Activated CD4-positive, alpha-beta T cell treated with anti-CD3 and anti-CD28 coated beads for 24 hours (primary cell): ENCODE results near the gene PAK5.

Source experiments
- DNase-seq, 2 donors: peaks; one replicate each; pipeline ENCODE4 v3.0.0-alpha.2; 2020; ENCODE audit warnings: low read depth in 2 of 2

Gene PAK5

GRCh38 chr20:9616455-9616805 lies 222.4 kb downstream of the PAK5 start:
- no peak for DNase-seq

DNA sequence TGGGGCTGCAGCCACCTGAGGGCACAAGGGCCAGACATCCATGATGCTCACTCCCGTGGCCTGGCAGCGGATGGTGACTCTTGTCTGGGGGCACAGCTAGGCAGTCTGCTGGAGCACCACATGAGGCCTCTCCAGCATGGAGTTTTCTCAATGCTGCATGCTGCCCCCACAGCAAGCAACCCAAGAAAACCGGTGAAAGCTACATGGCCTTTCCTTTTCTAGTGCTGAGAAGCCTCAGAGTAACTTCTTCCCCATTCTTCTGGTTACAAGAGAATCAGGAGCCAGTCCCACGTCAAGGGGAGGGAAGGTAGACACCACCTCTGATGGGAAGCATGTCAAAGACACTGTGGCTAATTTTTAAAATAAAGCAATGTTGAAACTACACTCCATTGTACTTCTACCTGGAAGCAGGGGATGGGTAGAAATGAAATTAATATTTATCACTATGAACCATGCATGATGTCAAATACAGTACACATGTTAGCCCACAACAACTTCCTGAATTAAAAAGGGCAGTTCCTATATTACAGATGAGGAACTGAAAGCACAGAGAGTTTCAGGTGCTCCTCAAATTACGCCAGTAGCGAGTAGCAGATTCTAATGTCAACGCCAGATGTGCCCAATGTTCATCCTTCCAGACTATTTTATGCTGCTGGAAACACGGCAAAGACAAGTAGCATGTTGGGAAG lies 223.0 kb downstream of the PAK5 start:
- no peak for DNase-seq

DNA sequence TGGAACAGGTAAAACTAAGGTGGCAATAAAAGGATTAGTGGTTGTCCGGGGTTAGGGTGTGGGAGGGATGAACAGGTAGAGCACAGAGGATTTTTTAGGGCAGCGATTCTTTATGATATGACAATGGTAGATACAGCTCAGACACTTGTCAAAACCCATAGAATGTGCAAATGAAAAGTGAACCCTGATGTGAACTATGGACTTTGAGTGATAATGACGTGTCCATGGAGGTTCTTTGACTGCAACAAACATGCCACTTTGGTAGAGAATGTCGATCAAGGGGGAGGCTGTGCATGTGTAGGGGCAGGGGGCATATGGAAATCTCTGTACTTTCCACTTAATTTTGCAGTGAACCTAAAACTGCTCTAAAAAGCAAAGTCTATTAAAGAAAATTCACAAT lies 223.8 kb downstream of the PAK5 start:
- DNase-seq: no peak

DNA sequence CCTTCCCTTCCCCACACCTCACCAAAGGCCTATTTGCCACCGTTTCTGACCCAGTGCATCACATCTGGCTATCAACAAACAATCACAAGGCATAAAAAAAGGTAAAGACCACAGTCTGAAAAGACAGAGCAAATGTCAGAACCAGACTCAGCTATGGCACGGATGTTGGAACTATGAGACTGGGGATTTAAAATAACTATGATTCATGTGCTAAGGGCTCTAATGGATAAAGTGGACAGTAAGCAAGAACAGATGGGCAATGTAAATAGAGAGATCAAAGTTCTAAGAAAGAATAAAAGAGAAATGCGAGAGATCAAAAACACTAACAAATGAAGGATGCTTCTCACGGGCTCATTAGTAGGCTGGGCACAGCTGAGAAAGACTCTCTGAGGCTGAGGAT lies 225.0 kb downstream of the PAK5 start:
- no peak for DNase-seq

DNA sequence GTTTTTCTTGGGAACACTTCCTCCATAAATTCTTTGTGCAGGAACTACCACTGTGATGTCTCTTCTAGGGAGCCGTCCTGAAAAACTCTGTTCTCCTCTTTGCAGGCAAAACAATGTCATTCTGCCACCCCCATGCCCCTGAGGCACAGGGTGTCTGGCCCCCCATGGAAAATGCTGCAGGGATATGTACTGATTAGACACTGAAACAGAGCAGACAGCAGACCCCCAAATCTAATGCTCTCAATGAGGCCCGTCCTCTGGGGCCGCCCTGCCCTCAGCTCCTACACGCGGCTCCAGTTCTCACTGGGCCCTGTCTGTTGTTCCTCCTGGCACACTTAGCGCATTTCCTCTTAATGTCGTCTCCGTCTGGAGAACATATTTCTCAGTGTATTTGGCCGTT lies 227.0 kb downstream of the PAK5 start:
- no peak for DNase-seq

DNA sequence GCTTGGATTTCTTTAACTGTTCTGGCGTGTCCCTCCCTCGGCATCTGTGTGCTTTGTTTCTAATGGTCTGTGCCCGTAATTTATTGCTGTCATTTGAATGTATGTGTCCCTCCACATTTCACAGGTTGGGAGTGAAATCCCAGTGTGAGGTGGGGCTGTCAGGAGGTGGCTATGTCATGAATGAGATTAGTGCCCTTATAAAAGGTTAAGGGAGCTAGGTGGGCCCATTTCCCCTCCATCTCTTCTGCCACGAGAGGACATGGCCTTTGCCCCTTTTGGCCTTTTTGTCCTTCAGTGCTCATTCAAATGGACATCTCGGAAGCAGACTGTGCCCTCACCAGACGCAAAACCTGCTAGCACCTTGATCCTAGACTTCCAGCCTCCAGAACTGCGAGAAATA lies 228.2 kb downstream of the PAK5 start:
- no peak for DNase-seq

DNA sequence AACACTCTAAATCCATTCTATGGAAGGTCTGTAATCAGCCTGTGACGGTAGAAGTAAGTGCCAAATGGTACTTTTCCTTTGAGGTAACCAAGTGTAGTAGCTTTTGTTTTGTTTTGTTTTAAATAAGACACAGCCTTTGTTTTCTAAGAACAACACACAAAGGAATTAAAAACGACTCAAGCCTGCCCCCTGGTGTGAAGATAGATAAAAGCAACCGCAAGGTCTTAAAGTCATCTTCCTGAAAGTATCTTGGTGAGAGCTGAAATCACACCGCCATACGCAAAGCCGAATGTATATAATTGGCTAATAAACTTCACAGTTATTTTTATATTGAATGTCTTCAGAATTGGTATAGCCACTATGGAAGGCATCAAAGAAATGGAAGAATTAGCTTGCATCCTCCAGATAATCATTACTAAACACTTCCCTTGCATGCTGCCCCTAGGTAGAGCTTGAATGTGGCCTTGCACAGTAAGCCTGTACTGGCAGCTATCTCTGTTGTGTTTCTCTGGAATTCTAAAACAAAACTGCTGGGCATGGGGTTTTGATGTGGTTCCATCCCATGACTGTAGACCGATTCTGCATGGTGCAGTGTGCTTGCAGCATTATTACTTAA lies 228.9 kb downstream of the PAK5 start:
- DNase-seq: peak; percentile 7 to 31

GRCh38 chr20:9608639-9609340 lies 230.1 kb downstream of the PAK5 start:
- no peak for DNase-seq

GRCh38 chr20:9602847-9603183 lies 236.1 kb downstream of the PAK5 start:
- DNase-seq: no peak

GRCh38 chr20:9600562-9600961 lies 238.3 kb downstream of the PAK5 start:
- no peak for DNase-seq

DNA sequence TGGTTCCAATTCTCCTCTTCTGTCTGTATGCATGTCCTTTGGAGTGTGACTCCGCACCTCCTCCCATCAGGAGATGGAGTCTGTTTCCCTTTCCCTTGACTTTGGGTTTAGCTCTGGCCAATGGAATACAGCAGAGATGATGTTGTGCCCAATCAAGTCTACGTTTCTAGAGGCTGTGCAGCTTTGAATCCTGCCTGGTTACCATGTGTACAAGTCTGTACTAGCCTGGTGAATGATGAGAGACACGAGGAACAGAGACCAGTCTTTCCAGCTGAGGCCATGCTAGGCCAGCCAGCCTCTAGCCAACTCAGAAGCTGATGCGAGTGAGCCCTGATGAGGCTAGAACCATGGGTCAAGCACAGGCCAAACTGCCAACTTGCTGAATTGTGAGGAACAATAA lies 241.3 kb downstream of the PAK5 start:
- DNase-seq: no peak

DNA sequence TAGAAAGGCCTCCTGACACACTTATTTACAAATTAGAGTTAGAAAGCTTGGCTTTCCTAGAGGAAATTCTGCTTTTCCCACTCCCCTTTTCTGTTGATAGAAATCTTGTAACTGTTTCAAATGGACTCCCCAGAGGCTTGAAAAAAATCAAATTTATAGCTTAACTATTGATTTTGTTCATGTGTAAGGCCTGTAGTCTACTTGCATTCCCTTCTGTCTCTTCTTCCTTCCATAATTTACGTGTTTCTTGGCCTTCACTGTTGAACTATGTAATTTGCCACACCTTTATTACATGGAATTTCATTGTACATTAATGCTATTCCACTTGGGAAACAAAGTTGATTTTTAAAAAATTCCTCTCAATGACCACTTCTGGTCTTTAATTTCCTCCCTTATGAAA lies 243.1 kb downstream of the PAK5 start:
- DNase-seq: no peak

- no peak for DNase-seq
Observed at GRCh38 chr20:9594284-9594875, 244.5 kb downstream of the PAK5 start.

DNA sequence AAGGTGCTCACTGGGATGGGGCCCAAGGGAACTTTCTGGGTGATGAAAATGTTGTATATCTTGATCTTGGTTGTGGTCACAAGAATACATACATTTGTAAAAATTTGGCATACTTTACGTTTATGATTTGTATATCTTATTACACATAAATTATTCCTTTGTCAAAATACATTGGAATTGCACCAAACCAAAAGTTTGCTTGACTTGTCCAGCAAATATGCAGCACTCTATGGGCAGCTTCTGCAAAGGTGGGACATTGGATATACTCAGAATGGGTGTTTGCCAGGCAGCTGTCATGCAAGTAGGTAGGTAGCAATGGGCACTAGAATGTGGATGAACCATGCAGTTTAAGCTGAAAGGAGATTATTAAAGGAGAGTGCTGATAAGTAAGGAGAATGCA lies 246.5 kb downstream of the PAK5 start:
- DNase-seq: no peak

DNA sequence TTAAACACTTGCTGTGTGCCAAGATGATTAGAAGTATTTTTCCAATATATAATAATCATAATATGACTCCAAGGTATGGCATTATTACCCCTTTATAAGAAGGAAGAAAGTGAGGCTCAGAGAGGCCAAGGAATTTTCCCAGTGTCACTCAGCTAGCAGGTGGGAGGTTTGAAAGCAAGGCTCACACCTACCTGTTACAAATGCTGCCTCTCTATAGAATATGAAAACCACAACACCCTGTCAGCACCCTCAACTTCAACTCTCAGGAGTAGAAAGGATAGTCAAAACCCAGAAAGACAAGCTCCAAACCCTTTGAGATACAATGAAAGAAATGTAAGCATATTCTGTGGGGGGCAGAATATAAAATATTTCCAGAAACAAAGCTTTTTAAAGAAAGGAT lies 247.8 kb downstream of the PAK5 start:
- no peak for DNase-seq

GRCh38 chr20:9590189-9590588 lies 248.7 kb downstream of the PAK5 start:
- no peak for DNase-seq

- DNase-seq: no peak
Observed at GRCh38 chr20:9588706-9589105, 250.2 kb downstream of the PAK5 start.

DNA sequence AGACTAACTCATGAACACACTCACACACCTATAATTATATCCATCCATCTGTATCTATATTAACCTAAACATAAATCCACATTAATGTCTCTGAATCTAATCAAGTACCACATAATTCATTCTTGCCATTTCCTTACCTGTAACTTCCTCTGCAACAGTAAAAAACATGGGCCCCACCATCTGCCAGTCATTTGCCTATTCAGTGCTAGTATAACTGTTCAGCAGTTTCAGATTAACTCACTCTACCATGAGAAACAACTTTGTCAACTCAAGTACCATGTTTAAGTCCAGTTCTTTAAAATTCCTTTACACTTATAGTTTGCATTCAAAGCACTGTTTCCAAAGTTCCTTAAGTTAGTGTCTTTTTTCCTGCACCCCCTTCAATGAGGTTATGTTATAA lies 255.7 kb downstream of the PAK5 start:
- no peak for DNase-seq

GRCh38 chr20:9582137-9582536 lies 256.7 kb downstream of the PAK5 start:
- DNase-seq: no peak

DNA sequence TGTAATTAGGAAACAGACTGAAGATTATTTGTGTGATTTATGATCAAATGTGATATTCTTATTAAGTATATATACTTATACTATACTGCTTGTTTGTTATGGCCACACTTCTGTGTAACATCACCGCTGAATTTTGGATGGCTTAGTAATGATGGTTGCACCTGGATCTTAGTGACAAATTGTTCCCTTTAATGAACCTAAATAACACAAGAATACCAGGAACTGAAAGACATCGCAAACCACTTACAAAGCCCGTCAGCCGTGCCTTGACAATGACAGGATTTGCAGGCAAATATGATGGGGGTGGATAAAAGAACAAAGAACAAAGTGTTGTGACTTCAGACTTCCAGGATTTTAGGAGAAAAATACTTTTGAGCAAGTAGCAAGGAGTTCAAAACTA lies 257.4 kb downstream of the PAK5 start:
- DNase-seq: no peak

- no peak for DNase-seq
Observed at GRCh38 chr20:9578594-9578993, 260.3 kb downstream of the PAK5 start.

- DNase-seq: no peak
Observed at GRCh38 chr20:9577397-9577796, 261.5 kb downstream of the PAK5 start.

DNA sequence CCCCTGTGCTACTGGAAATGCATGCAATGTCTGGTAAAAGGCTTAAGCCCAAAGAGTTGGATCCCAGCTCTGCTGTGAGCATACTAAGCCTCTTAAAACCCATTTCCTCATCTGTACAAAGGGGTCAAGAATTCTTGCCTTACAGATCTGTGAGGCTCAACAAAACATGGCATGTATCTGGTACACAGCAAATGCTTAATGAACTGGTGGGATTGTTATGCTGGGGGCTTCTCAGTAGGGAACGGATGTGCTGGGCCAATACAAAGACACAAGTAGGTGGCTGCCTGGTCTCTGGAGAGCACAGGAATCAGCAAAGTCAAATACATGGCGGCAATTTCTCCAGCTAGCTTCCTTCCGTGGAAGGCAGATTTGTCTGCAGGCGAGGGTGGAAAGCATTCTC lies 262.2 kb downstream of the PAK5 start:
- DNase-seq: no peak
